ENCODE measurements around the gene PXK. TPM values are rescaled to one million over a fixed set of nuclear protein-coding genes. Genes with fewer than 3 reads are reported as not detected.
A peak's percentile ranks its signal among the peaks of the same experiment; 100 is the strongest.

Gene PXK
- total RNA-seq, 2 experiments from 2014 or later, result 22.2 to 23.6 TPM

DNA sequence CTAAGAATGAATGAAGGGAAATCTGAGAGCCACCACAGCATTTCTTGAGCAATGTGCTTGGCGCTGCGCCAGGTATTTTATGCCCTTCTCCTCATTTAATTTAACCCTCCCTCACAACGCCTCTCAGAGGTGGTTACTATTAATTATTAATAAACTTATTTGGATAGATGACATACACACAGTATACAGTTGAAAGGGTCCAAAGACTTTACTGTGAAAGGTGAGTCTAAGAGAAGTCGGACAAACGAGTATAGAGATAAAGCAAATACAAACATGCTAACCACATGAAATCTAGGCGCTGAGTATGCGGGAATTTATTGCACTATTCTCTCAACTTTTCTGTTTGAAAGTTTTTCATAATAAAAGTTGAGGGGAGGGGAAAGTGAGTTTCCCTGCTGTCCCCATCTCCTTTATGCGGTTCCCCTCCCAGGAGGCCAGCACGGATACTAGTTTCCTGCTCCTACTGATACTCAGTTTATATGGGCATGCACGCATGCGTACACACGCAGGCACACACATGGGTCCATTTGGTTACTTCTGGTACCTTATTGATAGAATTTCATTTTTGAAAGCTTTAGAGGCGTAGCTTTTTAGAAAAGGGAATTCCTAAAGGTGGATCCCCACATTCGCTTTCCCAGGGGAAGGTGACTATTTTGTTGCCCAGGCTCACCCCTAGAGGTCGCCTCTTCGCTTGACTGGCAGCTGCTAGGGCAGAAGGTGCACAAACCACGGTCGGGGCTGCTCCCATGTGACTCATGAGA is 130.7 kb downstream of the PXK start:
- no peaks in the 10 kb centered on the region for H3K9me3 Mint-ChIP-seq
- intact Hi-C loops (cut with micrococcal nuclease), result loop anchor here (2.0 to 5.0 kb wide), 2 partner anchors 34 to 69 kb away; no protein-coding TSS in a partner anchor
- TF ChIP-seq CTCF (IDR thresholded peaks at IDR 0.05), result peak; percentile 95
- no peaks in the 10 kb centered on the region for H3K27me3 Mint-ChIP-seq
- H3K4me3 Mint-ChIP-seq, result peak overlapping the region; percentile 31
- DNase-seq (peak; percentile 90), ATAC-seq (peak; percentile 97)
- H3K27ac Mint-ChIP-seq, result no peak overlapping the region
- peaks cover 14% of the 10 kb centered on the region for H3K4me1 Mint-ChIP-seq (ENCODE audit: low read depth)
- H3K36me3 Mint-ChIP-seq (ENCODE audit: low read depth), result no peaks in the 10 kb centered on the region
- POLR2A ChIA-PET, result interaction anchor here (1.0 to 1.5 kb wide), 2 partner anchors 9 to 27 kb away, joined by 3 to 4 read pairs; no protein-coding TSS in a partner anchor
- CTCF ChIA-PET, result interaction anchor here (0.7 to 3.7 kb wide), 17 partner anchors 8 to 167 kb away, joined by 3 to 30 read pairs (median 4); partner anchors contain the start of gene KCTD6

GRCh38 chr3:58463942-58464271 is 131.2 kb downstream of the PXK start:
- POLR2A ChIA-PET, result interaction anchor here (0.6 to 1.5 kb wide), 3 partner anchors 8 to 130 kb away, joined by 3 to 4 read pairs (median 3); no protein-coding TSS in a partner anchor

DNA sequence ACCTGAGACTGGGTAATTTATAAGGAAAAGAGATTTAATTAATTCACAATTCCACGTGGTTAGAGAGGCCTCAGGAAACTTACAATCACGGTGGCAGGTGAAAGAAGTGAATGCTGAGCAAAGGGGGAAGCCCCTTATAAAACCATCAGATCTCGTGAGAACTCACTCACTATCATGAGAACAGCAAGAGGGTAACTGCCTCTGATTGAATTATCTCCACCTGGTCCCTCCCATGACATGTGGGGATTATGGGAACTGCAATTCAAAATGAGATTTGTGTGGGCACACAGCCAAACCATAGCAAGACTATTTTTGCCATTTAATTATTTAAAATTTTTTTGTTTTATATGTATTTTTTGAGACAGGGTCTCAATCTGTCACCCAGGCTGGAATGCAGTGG is 132.2 kb downstream of the PXK start:
- Mint-ChIP-seq H3K36me3 (ENCODE audit: low read depth) (no peaks in the 10 kb centered on the region), H3K27ac (no peak overlapping the region), H3K9me3 (no peaks in the 10 kb centered on the region), H3K27me3 (no peaks in the 10 kb centered on the region), H3K4me1 (ENCODE audit: low read depth) (peaks cover 15% of the 10 kb centered on the region), H3K4me3 (no peak overlapping the region)
- ATAC-seq, result peak; percentile 71
- POLR2A ChIA-PET, result interaction anchor here (1.5 kb wide), 1 partner anchor 7 kb away, joined by 4 read pairs; no protein-coding TSS in a partner anchor
- TF ChIP-seq CTCF (IDR thresholded peaks at IDR 0.05), result no peak
- CTCF ChIA-PET, result interaction anchor here (0.8 to 3.7 kb wide), 4 partner anchors 24 to 104 kb away, joined by 3 to 30 read pairs (median 4); partner anchors contain the start of gene KCTD6
- DNase-seq, result peak; percentile 50
- intact Hi-C loops (cut with micrococcal nuclease), result loop anchor here (5.0 kb wide), 1 partner anchor 32 kb away; no protein-coding TSS in a partner anchor

More at GRCh38 chr3:58463942-58464271, 131.2 kb downstream of the PXK start:
- Mint-ChIP-seq H3K4me1 (ENCODE audit: low read depth) (peaks cover 14% of the 10 kb centered on the region), H3K27me3 (no peaks in the 10 kb centered on the region), H3K27ac (peak overlapping the region; percentile 20), H3K9me3 (no peaks in the 10 kb centered on the region), H3K36me3 (ENCODE audit: low read depth) (no peaks in the 10 kb centered on the region), H3K4me3 (peak overlapping the region; percentile 31)
- CTCF ChIA-PET, result interaction anchor here (0.7 to 3.7 kb wide), 17 partner anchors 9 to 166 kb away, joined by 3 to 30 read pairs (median 4); partner anchors contain the start of gene KCTD6
- ATAC-seq (no peak), DNase-seq (no peak)
- intact Hi-C loops (cut with micrococcal nuclease), result loop anchor here (2.0 to 5.0 kb wide), 2 partner anchors 33 to 69 kb away; no protein-coding TSS in a partner anchor
- TF ChIP-seq CTCF (IDR thresholded peaks at IDR 0.05), result no peak

DNA sequence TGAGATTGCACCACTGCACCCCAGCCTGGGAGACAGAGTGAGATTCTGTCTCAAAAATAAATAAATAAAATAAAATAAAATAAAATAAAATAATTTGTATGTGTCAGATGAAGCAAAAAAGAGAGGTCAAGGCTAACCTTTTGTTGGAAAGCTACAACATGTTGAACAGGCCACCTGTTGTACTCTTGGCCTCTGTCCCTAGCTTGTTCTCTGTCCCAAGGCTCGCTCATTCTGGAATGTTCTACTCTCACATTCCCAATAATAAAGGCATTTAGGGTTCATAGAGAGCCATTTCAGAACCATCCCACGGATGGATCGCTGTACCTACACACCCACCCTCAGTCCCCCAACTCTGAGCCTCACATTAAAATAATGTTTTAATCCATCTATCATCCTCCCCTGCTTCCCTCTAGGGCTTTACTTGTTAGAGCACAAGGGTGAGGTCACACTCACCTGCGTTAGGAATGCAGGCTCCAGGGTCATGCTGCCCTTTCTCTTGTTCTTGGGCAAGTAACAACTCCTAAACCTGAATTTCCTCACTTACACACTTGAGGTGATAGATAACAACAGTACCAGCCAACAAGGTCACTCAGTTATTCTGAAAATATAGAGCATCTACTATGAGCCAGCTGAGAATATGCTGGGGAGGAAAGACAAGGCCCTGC is 134.3 kb downstream of the PXK start:
- no peak overlapping the region for H3K27ac Mint-ChIP-seq

More for the DNA sequence above, 134.3 kb downstream of the PXK start:
- CTCF ChIA-PET, result interaction anchor here (0.8 to 3.7 kb wide), 3 partner anchors 10 to 65 kb away, joined by 3 to 30 read pairs (median 4); partner anchors contain the start of gene KCTD6
- H3K27me3 Mint-ChIP-seq, result no peaks in the 10 kb centered on the region
- ATAC-seq (no peak), DNase-seq (no peak)
- intact Hi-C loops (cut with micrococcal nuclease), result no loop called here
- POLR2A ChIA-PET, result interaction anchor here (0.5 kb wide), 1 partner anchor 38 kb away, joined by 3 read pairs; no protein-coding TSS in a partner anchor
- TF ChIP-seq CTCF (IDR thresholded peaks at IDR 0.05), result no peak
- H3K4me1 Mint-ChIP-seq (ENCODE audit: low read depth), result peaks cover 33% of the 10 kb centered on the region
- no peaks in the 10 kb centered on the region for H3K36me3 Mint-ChIP-seq (ENCODE audit: low read depth)
- no peak overlapping the region for H3K4me3 Mint-ChIP-seq
- H3K9me3 Mint-ChIP-seq, result no peaks in the 10 kb centered on the region

Measured in activated CD8-positive, alpha-beta T cell treated with anti-CD3 and anti-CD28 coated beads for 36 hours (primary cell).